Breast epithelium (tissue), 4 donors: Measurements from ENCODE around the gene COBLL1. TPM values are rescaled to one million over a fixed set of nuclear protein-coding genes. Genes with fewer than 3 reads are reported as not detected.

ENCODE experiments used
- DNase-seq, 2 donors: peaks; one replicate each; pipeline ENCODE4 v3.0.0-alpha.2; 2019; ENCODE audit warnings: low spot score in 2 of 2
- H3K27ac ChIP-seq, 2 donors: fragments of 200-600 bp; sonication (generic) in 1 of 2; one replicate each; pipeline ENCODE4 v1.5.1; 2016 to 2019; ENCODE audit warnings: mild to moderate bottlenecking in 1 of 2
- H3K27me3 ChIP-seq, 2 donors: fragments of 200-600 bp; sonication (generic) in 1 of 2; one replicate each; pipeline versions ENCODE4 v1.5.1 to v1.6.0; 2017 to 2019; ENCODE audit warnings: control low read depth in 1 of 2, mild to moderate bottlenecking in 1 of 2
- H3K36me3 ChIP-seq: fragments of 200-600 bp; one replicate; pipeline ENCODE4 v1.5.1; 2019
- H3K4me1 ChIP-seq, 2 donors: fragments of 200-600 bp; sonication (generic); one replicate each; pipeline ENCODE4 v1.5.1; 2016 to 2019; ENCODE audit warnings: control low read depth in 1 of 2
- H3K4me3 ChIP-seq, 3 donors: fragments of 200-600 bp; sonication (generic); 1 replicate in 2 of 3; 2 replicates in 1 of 3; pipeline ENCODE4 v1.5.1; 2016 to 2019; ENCODE audit warnings: mild to moderate bottlenecking in 3 of 3, moderate library complexity in 2 of 3
- H3K9me3 ChIP-seq, 2 donors: fragments of 200-600 bp; sonication (generic) in 1 of 2; one replicate each; pipeline ENCODE4 v1.5.1; 2016 to 2019; ENCODE audit warnings: control low read depth in 1 of 2
- POLR2A ChIP-seq: fragments of 450-650 bp; IDR thresholded peaks from one replicate; pipeline ENCODE4 v1.6.1; 2016; ENCODE audit warnings: antibody characterized with exemption, mild to moderate bottlenecking, moderate library complexity
- POLR2AphosphoS5 ChIP-seq, 3 donors: sonication (generic); formaldehyde crosslinking; IDR thresholded peaks; one replicate each; pipeline ENCODE4 v1.6.1; 2017; ENCODE audit warnings: antibody characterized with exemption in 3 of 3
- intact Hi-C: fragments of 100-400 bp; cut with DNase I; formaldehyde crosslinking; loops from one replicate; pipeline ENCODE4 v1.15.1; 2023; ENCODE audit warnings: low total_unique reads
- total RNA-seq, 3 donors: library from RNA; depleted of rRNA; stranded (reverse); fragments of >200 nt; gene quantifications; one replicate each; pipeline ENCODE4 v1.1.0, GENCODE V29; 2016
- TF ChIP-seq, protein P1 (sequence below), 3 donors: fragments of 450-650 bp; IDR thresholded peaks; one replicate each; pipeline ENCODE4 v1.5.1; 2016 to 2017; ENCODE audit warnings: antibody characterized with exemption in 3 of 3, mild to moderate bottlenecking in 3 of 3, moderate library complexity in 3 of 3

Gene COBLL1
- total RNA-seq, 3 donors from 2014 or later: 43.6 to 92.8 (median 75.8) TPM

- Histone ChIP-seq H3K9me3 (peaks cover 0 to 12% of the 10 kb centered on the region in 2 donors), H3K4me1 (no peaks in the 10 kb centered on the region), H3K27me3 (no peaks in the 10 kb centered on the region), H3K36me3 (no peaks in the 10 kb centered on the region), H3K27ac (no peak overlapping the region), H3K4me3 (no peak overlapping the region)
- intact Hi-C loops: no loop called here
- TF ChIP-seq, protein P1, sequence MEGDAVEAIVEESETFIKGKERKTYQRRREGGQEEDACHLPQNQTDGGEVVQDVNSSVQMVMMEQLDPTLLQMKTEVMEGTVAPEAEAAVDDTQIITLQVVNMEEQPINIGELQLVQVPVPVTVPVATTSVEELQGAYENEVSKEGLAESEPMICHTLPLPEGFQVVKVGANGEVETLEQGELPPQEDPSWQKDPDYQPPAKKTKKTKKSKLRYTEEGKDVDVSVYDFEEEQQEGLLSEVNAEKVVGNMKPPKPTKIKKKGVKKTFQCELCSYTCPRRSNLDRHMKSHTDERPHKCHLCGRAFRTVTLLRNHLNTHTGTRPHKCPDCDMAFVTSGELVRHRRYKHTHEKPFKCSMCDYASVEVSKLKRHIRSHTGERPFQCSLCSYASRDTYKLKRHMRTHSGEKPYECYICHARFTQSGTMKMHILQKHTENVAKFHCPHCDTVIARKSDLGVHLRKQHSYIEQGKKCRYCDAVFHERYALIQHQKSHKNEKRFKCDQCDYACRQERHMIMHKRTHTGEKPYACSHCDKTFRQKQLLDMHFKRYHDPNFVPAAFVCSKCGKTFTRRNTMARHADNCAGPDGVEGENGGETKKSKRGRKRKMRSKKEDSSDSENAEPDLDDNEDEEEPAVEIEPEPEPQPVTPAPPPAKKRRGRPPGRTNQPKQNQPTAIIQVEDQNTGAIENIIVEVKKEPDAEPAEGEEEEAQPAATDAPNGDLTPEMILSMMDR (IDR thresholded peaks at IDR 0.05): no peak
- TF ChIP-seq POLR2AphosphoS5 (IDR thresholded peaks at IDR 0.05) (no peak), POLR2A (no peak)
- no peak for DNase-seq
Measured at GRCh38 chr2:164655336-164655735, 186.3 kb downstream of the COBLL1 start.

GRCh38 chr2:164651361-164651760 is 190.3 kb downstream of the COBLL1 start:
- TF ChIP-seq, protein P1 (IDR thresholded peaks at IDR 0.05): no peak
- no peaks in the 10 kb centered on the region for H3K27me3 ChIP-seq
- DNase-seq: no peak
- no peak overlapping the region for H3K27ac ChIP-seq
- intact Hi-C loops: no loop called here
- H3K36me3 ChIP-seq: no peaks in the 10 kb centered on the region
- H3K4me1 ChIP-seq: no peaks in the 10 kb centered on the region
- no peak overlapping the region for H3K4me3 ChIP-seq
- H3K9me3 ChIP-seq: peaks cover 0 to 37% of the 10 kb centered on the region in 2 donors

- H3K36me3 ChIP-seq: no peaks in the 10 kb centered on the region
- no peaks in the 10 kb centered on the region for H3K4me1 ChIP-seq
- H3K9me3 ChIP-seq: peaks cover 0 to 17% of the 10 kb centered on the region in 2 donors
- no peak overlapping the region for H3K27ac ChIP-seq
- TF ChIP-seq POLR2A (no peak), POLR2AphosphoS5 (IDR thresholded peaks at IDR 0.05) (no peak)
- TF ChIP-seq, protein P1 (IDR thresholded peaks at IDR 0.05): no peak
- H3K27me3 ChIP-seq: no peaks in the 10 kb centered on the region
- no peak overlapping the region for H3K4me3 ChIP-seq
- intact Hi-C loops: no loop called here
- no peak for DNase-seq
Measured at GRCh38 chr2:164644036-164644700, 197.5 kb downstream of the COBLL1 start.

DNA sequence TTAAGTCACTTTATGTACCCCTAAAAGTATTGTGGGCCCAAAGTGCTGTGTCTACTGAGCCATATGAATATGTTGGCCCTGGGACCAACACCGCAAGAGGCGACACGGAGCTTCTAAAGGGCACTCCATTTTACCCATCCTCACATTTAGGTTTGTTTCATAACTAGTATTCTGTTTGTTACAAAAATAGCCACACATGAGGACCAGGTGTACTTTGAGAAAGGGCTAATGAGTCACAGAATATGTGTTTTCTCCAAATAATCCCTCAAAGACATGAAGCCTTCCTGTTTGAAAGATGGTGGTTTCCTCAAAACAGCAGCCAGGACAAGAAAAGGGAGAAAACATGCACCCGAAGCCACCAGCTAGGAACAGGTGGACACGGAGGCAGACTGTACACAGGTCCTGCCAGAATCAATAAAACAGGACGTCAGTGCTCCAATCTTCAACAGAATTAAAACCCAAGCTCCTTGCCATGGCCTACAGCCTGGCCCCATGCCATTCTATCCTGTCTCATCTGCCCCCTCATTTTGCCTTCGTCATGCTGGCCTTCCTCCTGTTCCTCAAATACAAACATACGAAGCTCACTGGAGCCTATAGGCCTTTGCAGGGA is 198.6 kb downstream of the COBLL1 start:
- Histone ChIP-seq H3K9me3 (peaks cover 0 to 6% of the 10 kb centered on the region in 2 donors), H3K27ac (no peak overlapping the region), H3K27me3 (no peaks in the 10 kb centered on the region), H3K4me1 (no peaks in the 10 kb centered on the region), H3K36me3 (no peaks in the 10 kb centered on the region), H3K4me3 (no peak overlapping the region)
- no peak for DNase-seq
- no peak for TF ChIP-seq POLR2AphosphoS5 (IDR thresholded peaks at IDR 0.05)
- TF ChIP-seq, protein P1 (IDR thresholded peaks at IDR 0.05): no peak
- no peak for TF ChIP-seq POLR2A
- intact Hi-C loops: no loop called here

- no peak for DNase-seq
- TF ChIP-seq, protein P1 (IDR thresholded peaks at IDR 0.05): no peak
- no peak for TF ChIP-seq POLR2A
- TF ChIP-seq POLR2AphosphoS5 (IDR thresholded peaks at IDR 0.05): no peak
- Histone ChIP-seq H3K36me3 (no peaks in the 10 kb centered on the region), H3K9me3 (no peaks in the 10 kb centered on the region), H3K4me1 (no peaks in the 10 kb centered on the region), H3K27me3 (no peaks in the 10 kb centered on the region), H3K27ac (no peak overlapping the region), H3K4me3 (no peak overlapping the region)
- intact Hi-C loops: no loop called here
Measured at GRCh38 chr2:164642268-164642667, 199.4 kb downstream of the COBLL1 start.
